Neuron (in vitro differentiated cells): ENCODE data around the gene TRIM47.
"Not testable (repeated sequence)": the region's sequence is repeated elsewhere in the genome, so short reads cannot be mapped to it uniquely, and the experiment has no call there.

ENCODE experiments used
- H2AFZ ChIP-seq: one replicate; pipeline ENCODE4 v1.6.1; 2013; ENCODE audit warnings: low read depth, mild to moderate bottlenecking, inconsistent platforms, low read length, moderate library complexity
- H3K27me3 ChIP-seq: one replicate; pipeline ENCODE4 v1.6.1; 2013; ENCODE audit warnings: low read length; ENCODE audit not compliant: insufficient read depth
- H3K36me3 ChIP-seq: one replicate; pipeline ENCODE4 v1.6.1; 2013; ENCODE audit warnings: low read length; ENCODE audit not compliant: insufficient read depth
- H3K4me1 ChIP-seq: one replicate; pipeline ENCODE4 v1.6.1; 2013; ENCODE audit warnings: low read length; ENCODE audit not compliant: insufficient read depth
- H3K4me3 ChIP-seq: 2 replicates; pipeline ENCODE4 v1.5.1; 2013; ENCODE audit warnings: mild to moderate bottlenecking, low read length, moderate library complexity
- H3K9me3 ChIP-seq: one replicate; pipeline ENCODE4 v1.6.1; 2013; ENCODE audit warnings: low read length

Gene TRIM47

DNA sequence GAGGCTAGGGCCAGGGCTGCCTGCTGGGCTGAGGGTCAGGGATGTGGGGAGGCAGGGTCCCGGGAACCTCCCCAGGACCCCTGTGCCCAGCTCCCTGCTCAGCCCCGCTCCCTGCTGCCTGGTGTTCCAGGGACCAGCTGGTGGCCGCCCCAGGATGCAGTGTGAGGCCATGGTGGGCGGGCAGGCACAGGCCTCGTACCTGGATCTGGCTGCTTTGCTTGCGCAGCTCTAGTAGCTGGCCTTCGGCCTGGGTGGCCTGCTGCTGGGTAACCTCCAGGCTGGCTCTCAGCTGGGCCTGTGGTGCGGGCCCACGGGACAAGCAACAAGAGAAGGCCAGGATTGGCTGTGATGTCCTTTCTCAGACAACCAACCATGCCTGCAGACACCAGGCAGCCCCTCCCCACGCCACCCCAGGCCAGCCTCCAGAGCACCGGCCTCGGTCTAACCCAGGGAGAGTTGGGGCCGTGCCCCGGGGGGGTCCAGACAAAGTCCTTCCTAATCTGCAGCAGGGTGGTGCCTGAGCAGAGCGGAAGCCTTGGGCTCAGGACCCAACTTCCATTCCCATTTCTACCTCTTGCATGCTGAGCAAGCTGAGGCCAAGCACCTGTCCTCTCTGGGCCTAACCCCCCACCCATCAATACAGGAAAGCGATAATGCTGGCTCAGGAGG, 14.3 kb upstream of the TRIM47 start:
- no peaks in the 10 kb centered on the region for H3K9me3 ChIP-seq
- H3K27me3 ChIP-seq = no peaks in the 10 kb centered on the region
- H3K4me1 ChIP-seq = peaks cover 4% of the 10 kb centered on the region
- H3K36me3 ChIP-seq = peaks cover 5% of the 10 kb centered on the region
- H3K4me3 ChIP-seq = no peak overlapping the region
- H2AFZ ChIP-seq = no peak overlapping the region

GRCh38 chr17:75891605-75892555, 13.5 kb upstream of the TRIM47 start:
- H2AFZ ChIP-seq = no peak overlapping the region
- peaks cover 4% of the 10 kb centered on the region for H3K4me1 ChIP-seq
- no peaks in the 10 kb centered on the region for H3K27me3 ChIP-seq
- no peaks in the 10 kb centered on the region for H3K36me3 ChIP-seq
- no peak overlapping the region for H3K4me3 ChIP-seq
- H3K9me3 ChIP-seq = no peaks in the 10 kb centered on the region

DNA sequence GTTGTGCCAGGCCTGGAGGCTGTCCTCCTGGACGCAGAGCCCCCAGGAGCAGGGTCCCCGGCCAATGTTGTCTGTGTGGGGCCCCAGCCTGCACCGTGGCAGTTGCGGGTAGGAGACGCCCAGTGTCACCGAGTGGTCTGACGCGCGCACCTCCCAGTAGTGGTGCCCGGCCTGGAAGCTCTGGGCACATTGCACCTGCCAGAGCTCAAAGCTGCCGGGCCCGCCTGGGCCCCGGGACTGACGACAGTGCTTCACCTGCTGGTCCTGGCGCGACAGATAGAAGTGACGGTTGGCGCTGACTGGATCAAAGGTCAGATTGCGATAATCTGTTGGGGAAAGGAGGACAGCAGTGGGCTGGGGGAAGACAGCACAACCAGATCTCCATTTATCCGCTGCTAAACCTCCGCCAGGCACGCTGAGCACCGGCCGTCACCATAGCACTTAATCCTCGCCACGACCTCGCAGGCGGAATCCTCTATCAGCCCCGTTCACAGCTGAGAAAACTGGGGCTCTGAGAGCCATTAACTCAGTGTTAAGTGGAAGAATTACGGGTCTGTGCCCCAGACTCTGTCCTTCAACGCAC, 12.7 kb upstream of the TRIM47 start:
- Histone ChIP-seq H3K27me3 (no peaks in the 10 kb centered on the region), H2AFZ (no peak overlapping the region), H3K9me3 (no peaks in the 10 kb centered on the region), H3K4me3 (no peak overlapping the region), H3K36me3 (no peaks in the 10 kb centered on the region), H3K4me1 (peaks cover 4% of the 10 kb centered on the region)

DNA sequence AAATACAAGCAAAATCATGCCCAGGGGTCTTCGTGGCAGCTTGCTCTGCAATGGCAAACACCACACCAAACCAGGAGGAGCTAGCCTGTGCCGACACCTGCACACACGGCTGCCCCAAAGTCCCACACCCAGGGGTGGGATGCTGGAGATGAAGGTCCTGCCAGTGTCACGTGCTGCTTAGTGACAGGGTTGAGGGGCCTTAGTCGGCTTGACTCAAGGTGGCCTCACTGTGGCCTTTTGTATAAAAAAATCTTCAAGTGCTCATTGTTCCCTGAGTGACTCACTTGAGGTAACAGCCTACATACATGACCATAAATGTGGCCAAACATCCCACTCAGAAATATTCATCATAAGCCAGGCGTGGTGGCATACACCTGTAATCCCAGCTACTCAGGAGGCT, 11.1 kb upstream of the TRIM47 start:
- H3K9me3 ChIP-seq = no peaks in the 10 kb centered on the region
- no peaks in the 10 kb centered on the region for H3K36me3 ChIP-seq
- H3K4me3 ChIP-seq = no peak overlapping the region
- no peaks in the 10 kb centered on the region for H3K27me3 ChIP-seq
- H3K4me1 ChIP-seq = no peaks in the 10 kb centered on the region
- no peak overlapping the region for H2AFZ ChIP-seq

- no peaks in the 10 kb centered on the region for H3K4me1 ChIP-seq
- H2AFZ ChIP-seq = no peak overlapping the region
- H3K36me3 ChIP-seq = no peaks in the 10 kb centered on the region
- H3K27me3 ChIP-seq = no peaks in the 10 kb centered on the region
- H3K4me3 ChIP-seq = no peak overlapping the region
- H3K9me3 ChIP-seq = no peaks in the 10 kb centered on the region
Measured at GRCh38 chr17:75888484-75888883, 10.1 kb upstream of the TRIM47 start.

- not testable (repeated sequence) for H3K4me3 ChIP-seq, H2AFZ ChIP-seq, H3K36me3 ChIP-seq, H3K27me3 ChIP-seq, H3K4me1 ChIP-seq, H3K9me3 ChIP-seq
Measured at GRCh38 chr17:75885860-75886259, 7.5 kb upstream of the TRIM47 start.

GRCh38 chr17:75885431-75885830, 7.0 kb upstream of the TRIM47 start:
- no peaks in the 10 kb centered on the region for H3K9me3 ChIP-seq
- no peaks in the 10 kb centered on the region for H3K36me3 ChIP-seq
- H2AFZ ChIP-seq = no peak overlapping the region
- H3K4me3 ChIP-seq = no peak overlapping the region
- no peaks in the 10 kb centered on the region for H3K4me1 ChIP-seq
- peaks cover 4% of the 10 kb centered on the region for H3K27me3 ChIP-seq

GRCh38 chr17:75881678-75882454, 3.5 kb upstream of the TRIM47 start:
- Histone ChIP-seq H3K4me1 (peaks cover 4% of the 10 kb centered on the region), H2AFZ (no peak overlapping the region), H3K4me3 (no peak overlapping the region), H3K27me3 (peaks cover 34% of the 10 kb centered on the region), H3K36me3 (no peaks in the 10 kb centered on the region), H3K9me3 (no peaks in the 10 kb centered on the region)

GRCh38 chr17:75880266-75880665, 1.9 kb upstream of the TRIM47 start:
- H3K4me3 ChIP-seq = no peak overlapping the region
- H2AFZ ChIP-seq = no peak overlapping the region
- H3K36me3 ChIP-seq = no peaks in the 10 kb centered on the region
- H3K4me1 ChIP-seq = peaks cover 4% of the 10 kb centered on the region
- peaks cover 50% of the 10 kb centered on the region for H3K27me3 ChIP-seq
- no peaks in the 10 kb centered on the region for H3K9me3 ChIP-seq

- Histone ChIP-seq H3K9me3 (no peaks in the 10 kb centered on the region), H3K4me1 (peaks cover 9% of the 10 kb centered on the region), H2AFZ (peak overlapping the region; percentile 68), H3K4me3 (peak overlapping the region; percentile 21), H3K27me3 (peaks cover 56% of the 10 kb centered on the region), H3K36me3 (no peaks in the 10 kb centered on the region)
Measured at GRCh38 chr17:75877752-75878173, 618 bp downstream of the TRIM47 start.

GRCh38 chr17:75876938-75877751, 1.2 kb downstream of the TRIM47 start:
- Histone ChIP-seq H3K4me3 (peak overlapping the region; percentile 21), H2AFZ (peak overlapping the region; percentile 68), H3K9me3 (no peaks in the 10 kb centered on the region), H3K4me1 (peaks cover 15% of the 10 kb centered on the region), H3K36me3 (no peaks in the 10 kb centered on the region), H3K27me3 (peaks cover 56% of the 10 kb centered on the region)
